CD4-positive, alpha-beta T cell (primary cell): ENCODE measurements around the gene SERPINA6. TPM values are rescaled to one million over a fixed set of nuclear protein-coding genes. Genes with fewer than 3 reads are reported as not detected.
"Not testable (repeated sequence)": the region's sequence is repeated elsewhere in the genome, so short reads cannot be mapped to it uniquely, and the experiment has no call there.

Source experiments
- ATAC-seq: fragments of 200-7000 bp; cut with Tn5 transposase; one replicate; pipeline ENCODE4 v1.10.0; 2022; ENCODE audit warnings: mild to moderate bottlenecking; ENCODE audit not compliant: poor library complexity
- CTCF ChIA-PET: fragments of 350-600 bp; sonication (Branson Sonifier 250); formaldehyde crosslinking; loops from one replicate; lab custom pipeline; 2021; ENCODE audit warnings: antibody characterized with exemption, inconsistent platforms; lab: Charles Lee
- POLR2A ChIA-PET: fragments of 350-600 bp; sonication (Branson Sonifier 250); formaldehyde crosslinking; loops from one replicate; lab custom pipeline; 2021; ENCODE audit warnings: antibody characterized with exemption, inconsistent platforms; lab: Charles Lee
- DNase-seq, 14 experiments: peaks; one replicate each; pipeline ENCODE4 v3.0.0-alpha.2; 2013 to 2020; ENCODE audit warnings: mixed read lengths in 2 of 14
- H3K27ac ChIP-seq, 2 donors: one replicate each; pipeline versions ENCODE4 v1.5.1 to v1.7.0; 2013; ENCODE audit warnings: low read length in 2 of 2, low read depth in 1 of 2, mild to moderate bottlenecking in 1 of 2
- H3K27me3 ChIP-seq, 2 experiments: 1 replicate in 1 of 2; 2 replicates in 1 of 2; pipeline versions ENCODE4 v1.6.1 to v1.7.0; 2013; ENCODE audit warnings: low read length in 2 of 2, control low read depth in 1 of 2, mild to moderate bottlenecking in 1 of 2, moderate library complexity in 1 of 2; ENCODE audit not compliant: insufficient read depth in 2 of 2, control insufficient read depth in 1 of 2
- H3K36me3 ChIP-seq: one replicate; pipeline ENCODE4 v1.6.1; 2013; ENCODE audit warnings: low read length, control low read depth; ENCODE audit not compliant: insufficient read depth
- H3K4me1 ChIP-seq: one replicate; pipeline ENCODE4 v1.6.1; 2013; ENCODE audit warnings: low read length, control low read depth; ENCODE audit not compliant: insufficient read depth
- H3K4me3 ChIP-seq: one replicate; pipeline ENCODE4 v1.5.1; 2013; ENCODE audit warnings: mild to moderate bottlenecking, low read length, moderate library complexity
- H3K9me3 ChIP-seq, 2 experiments: 1 replicate in 1 of 2; 2 replicates in 1 of 2; pipeline versions ENCODE4 v1.6.1 to v1.7.0; 2013; ENCODE audit warnings: low read length in 2 of 2, mild to moderate bottlenecking in 2 of 2, control low read depth in 1 of 2, moderate library complexity in 1 of 2; ENCODE audit not compliant: control insufficient read depth in 1 of 2, insufficient read depth in 1 of 2
- H3K27ac Mint-ChIP-seq: one replicate; pipeline ENCODE4 v1.8.0; 2020; ENCODE audit warnings: mixed read lengths
- H3K27me3 Mint-ChIP-seq: one replicate; pipeline ENCODE4 v1.8.0; 2021; ENCODE audit warnings: mixed read lengths
- H3K36me3 Mint-ChIP-seq: one replicate; pipeline ENCODE4 v1.8.0; 2021; ENCODE audit warnings: low read depth, mixed read lengths
- H3K4me1 Mint-ChIP-seq: one replicate; pipeline ENCODE4 v1.8.0; 2021; ENCODE audit warnings: low read depth, mixed read lengths
- H3K4me3 Mint-ChIP-seq: one replicate; pipeline ENCODE4 v1.8.0; 2020; ENCODE audit warnings: mild to moderate bottlenecking, mixed read lengths
- H3K9me3 Mint-ChIP-seq: one replicate; pipeline ENCODE4 v1.8.0; 2020; ENCODE audit warnings: mixed read lengths
- CTCF ChIP-seq: fragments of 200-600 bp; IDR thresholded peaks from one replicate; pipeline ENCODE4 v1.8.0; 2022; ENCODE audit warnings: antibody characterized with exemption, mild to moderate bottlenecking
- intact Hi-C, 2 experiments: fragments of 100-400 bp; cut with DNase I in 1 of 2; cut with micrococcal nuclease in 1 of 2; formaldehyde crosslinking; loops; one replicate each; pipeline versions ENCODE4 v1.15.1 to v1.9.0; 2023 to 2025; cut with DNase I, micrococcal nuclease
- total RNA-seq, 174 experiments: library from RNA in 2 of 174; stranded (reverse) in 2 of 174; gene quantifications; one replicate each; pipeline ENCODE4 v1.2.3 and lab custom pipeline; 2021 to 2026

SERPINA6 gene
- total RNA-seq, 2 experiments from 2014 or later = not detected

DNA sequence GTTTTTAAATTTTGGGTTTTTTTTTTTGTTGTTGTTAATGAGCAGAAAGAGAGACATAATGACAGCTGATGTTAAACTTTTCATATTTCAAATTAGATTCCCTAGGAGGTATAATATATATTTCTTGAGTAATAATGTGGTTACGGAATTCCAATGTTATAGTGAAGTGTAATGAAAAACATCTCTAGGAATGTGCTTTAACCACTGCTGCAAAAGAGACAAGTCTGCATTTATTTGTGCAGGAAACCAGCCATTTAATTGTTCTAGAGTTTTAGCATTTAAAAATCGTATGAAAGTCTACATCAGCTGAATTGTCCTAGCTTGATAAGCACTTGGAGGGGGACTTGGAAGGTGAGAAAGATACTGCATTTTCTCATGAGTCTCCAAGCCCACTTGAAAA lies 44.4 kb downstream of the SERPINA6 start:
- no peak overlapping the region for H3K4me3 Mint-ChIP-seq
- intact Hi-C loops = no loop called here
- Histone ChIP-seq H3K27ac (no peak overlapping the region), H3K36me3 (no peaks in the 10 kb centered on the region), H3K9me3 (no peaks in the 10 kb centered on the region), H3K4me3 (no peak overlapping the region), H3K27me3 (no peaks in the 10 kb centered on the region), H3K4me1 (no peaks in the 10 kb centered on the region)
- ATAC-seq = no peak
- DNase-seq = no peak
- no peaks in the 10 kb centered on the region for H3K36me3 Mint-ChIP-seq
- no peaks in the 10 kb centered on the region for H3K4me1 Mint-ChIP-seq
- no peak for TF ChIP-seq CTCF
- H3K9me3 Mint-ChIP-seq = no peaks in the 10 kb centered on the region
- CTCF ChIA-PET = no interaction called here
- H3K27ac Mint-ChIP-seq = no peak overlapping the region
- POLR2A ChIA-PET = no interaction called here
- no peaks in the 10 kb centered on the region for H3K27me3 Mint-ChIP-seq

DNA sequence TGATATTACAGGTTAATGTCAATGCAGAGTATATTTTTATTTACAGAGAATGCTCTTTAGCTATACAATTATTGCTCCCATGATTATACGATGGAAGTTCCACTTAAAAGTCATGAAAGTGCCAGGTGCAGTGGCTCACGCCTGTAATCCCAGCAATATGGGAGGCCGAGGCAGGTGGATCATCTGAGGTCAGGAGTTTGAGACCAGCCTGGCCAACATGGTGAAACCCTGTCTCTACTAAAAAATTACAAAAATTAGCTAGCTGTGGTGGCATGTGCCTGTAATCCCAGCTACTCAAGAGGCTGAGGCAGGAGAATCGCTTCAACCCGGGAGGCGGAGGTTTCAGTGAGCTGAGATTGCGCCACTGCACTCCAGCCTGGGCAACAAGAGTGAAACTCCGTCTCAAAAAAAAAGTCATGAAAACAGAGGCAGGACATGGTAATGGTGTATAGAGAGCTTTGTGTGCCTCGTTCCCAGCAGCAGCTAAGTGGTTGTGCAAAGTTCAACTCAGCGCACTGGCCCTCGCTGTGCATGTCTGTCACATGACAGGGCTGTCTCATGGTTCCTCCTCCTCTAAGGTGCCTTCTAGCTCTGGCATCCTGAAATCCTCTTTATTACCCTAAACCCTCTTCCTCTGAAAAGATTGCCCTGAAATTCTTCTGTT lies 46.1 kb downstream of the SERPINA6 start:
- ATAC-seq, H3K27me3 Mint-ChIP-seq, CTCF ChIA-PET: not testable (repeated sequence)

GRCh38 chr14:94269156-94269555 lies 54.0 kb downstream of the SERPINA6 start:
- H3K36me3 ChIP-seq = no peaks in the 10 kb centered on the region
- H3K4me1 ChIP-seq = no peaks in the 10 kb centered on the region
- intact Hi-C loops = no loop called here
- no peaks in the 10 kb centered on the region for H3K9me3 ChIP-seq
- H3K27ac Mint-ChIP-seq = no peak overlapping the region
- TF ChIP-seq CTCF = no peak
- CTCF ChIA-PET = no interaction called here
- ATAC-seq (no peak), DNase-seq (no peak)
- no peaks in the 10 kb centered on the region for H3K9me3 Mint-ChIP-seq
- H3K4me1 Mint-ChIP-seq = no peaks in the 10 kb centered on the region
- POLR2A ChIA-PET = no interaction called here
- H3K27ac ChIP-seq = no peak overlapping the region
- peaks cover 13% of the 10 kb centered on the region for H3K27me3 Mint-ChIP-seq
- H3K4me3 ChIP-seq = no peak overlapping the region
- peaks cover 0 to 3% of the 10 kb centered on the region in 2 experiments for H3K27me3 ChIP-seq
- peaks cover 20% of the 10 kb centered on the region for H3K36me3 Mint-ChIP-seq
- H3K4me3 Mint-ChIP-seq = no peak overlapping the region

More for the DNA sequence above, 46.1 kb downstream of the SERPINA6 start:
- DNase-seq, H3K36me3 Mint-ChIP-seq, H3K4me1 Mint-ChIP-seq, H3K27me3 ChIP-seq, H3K9me3 Mint-ChIP-seq, H3K4me3 Mint-ChIP-seq, intact Hi-C loops, POLR2A ChIA-PET, H3K4me3 ChIP-seq, H3K27ac Mint-ChIP-seq, H3K36me3 ChIP-seq, H3K27ac ChIP-seq, H3K4me1 ChIP-seq, H3K9me3 ChIP-seq: not testable (repeated sequence)

DNA sequence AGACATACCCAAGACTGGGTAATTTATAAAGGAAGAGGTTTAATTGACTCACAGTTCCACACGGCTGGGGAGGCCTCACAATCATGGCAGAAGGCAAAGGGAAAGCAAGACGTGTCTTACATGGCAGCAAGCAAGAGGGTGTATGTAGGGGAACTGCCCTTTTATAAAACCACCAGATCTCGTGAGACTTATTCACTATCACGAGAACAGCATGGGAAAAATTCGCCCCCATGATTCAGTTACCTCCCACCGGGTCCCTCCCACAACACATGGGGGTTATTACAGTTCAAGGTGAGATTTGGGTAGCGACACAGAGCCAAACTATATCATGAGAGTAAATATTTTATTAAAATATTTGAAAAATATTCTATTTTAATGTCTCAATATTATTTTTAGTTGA lies 54.6 kb downstream of the SERPINA6 start:
- intact Hi-C loops, H3K36me3 ChIP-seq, CTCF ChIA-PET, H3K9me3 ChIP-seq, H3K27ac ChIP-seq, H3K4me3 ChIP-seq, H3K4me1 Mint-ChIP-seq, H3K9me3 Mint-ChIP-seq, H3K4me1 ChIP-seq, ATAC-seq, DNase-seq, H3K27ac Mint-ChIP-seq, H3K4me3 Mint-ChIP-seq, H3K27me3 ChIP-seq, POLR2A ChIA-PET: not testable (repeated sequence)
- Mint-ChIP-seq H3K36me3 (peaks cover 24% of the 10 kb centered on the region), H3K27me3 (peaks cover 13% of the 10 kb centered on the region)
